Heart left ventricle (tissue), 13 donors: ENCODE results near the gene PLIN1.

ENCODE experiments used
- CTCF ChIP-seq, 12 donors: fragments of 200-600 bp; sonication (generic) in 4 of 12; IDR thresholded peaks; one replicate each; pipeline versions ENCODE4 v1.5.0 to v1.8.0; 2018 to 2022; ENCODE audit warnings: antibody characterized with exemption in 12 of 12, mild to moderate bottlenecking in 5 of 12
- POLR2A ChIP-seq, 2 donors: fragments of 450-650 bp; IDR thresholded peaks; one replicate each; pipeline ENCODE4 v1.6.1; 2017; ENCODE audit warnings: antibody characterized with exemption in 2 of 2, mild to moderate bottlenecking in 2 of 2, moderate library complexity in 2 of 2
- donor health status: ischemic (EF 13 %, LVEDD 7.1; RV severe dilation, severe dysfunction).
- donor health status: DM: no; HTN: yes; CAD: no.
- donor health status: DM: no; HTN: no; CAD: no.
- donor health status: ischemic (EF 25% LVEDD 6.9; RV normal size, moderate dysfunction).
- donor health status: ischemic (EF 25% LVEDD 5.7; RV mildly dilated, moderate dysfunction).
- donor health status: ischemic (EF 35%, LVEDD 5.7; RV mildly dilated, moderate dysfunction).
- donor health status: nonischemic (EF 11% LVEDD 7.7; RV severe dilation, severe dysfunction).
- donor health status: DM: yes; HTN: yes; CAD: no.
- donor health status: PGD.
- donor health status: ischemic (EF 29% LVEDD 5.4; RV normal size, mild dysfunction).
- donor health status: nonischemic (EF 23%, LVEDD 6.1; RV moderate dilation, normal function).

- TF ChIP-seq CTCF (IDR thresholded peaks at IDR 0.05) (no peak), POLR2A (IDR thresholded peaks at IDR 0.05) (no peak)
These were observed 24.0 kb downstream of the PLIN1 start, which contains the start of gene KIF7 for GRCh38 chr15:89654847-89655805.
